Astrocyte of the cerebellum (primary cell): Measurements from ENCODE around the gene EPAS1.

Experiments
- DNase-seq: peaks from one replicate; pipeline ENCODE4 v3.0.0-alpha.2; 2011; ENCODE audit warnings: low read depth
- H3K4me3 ChIP-seq: 2 replicates; pipeline ENCODE4 v1.5.1; 2011; ENCODE audit warnings: mild to moderate bottlenecking, low read depth, low read length, moderate library complexity
- in situ Hi-C: cut with HindIII; loops from 2 replicates; pipeline ENCODE4 v1.10.0; 2017; ENCODE audit warnings: low sequenced_read_pairs
- TF ChIP-seq, protein P1 (sequence below): IDR thresholded peaks from 2 replicates; pipeline ENCODE4 v1.5.1; 2012; ENCODE audit warnings: low read length, low read depth, moderate library complexity, mild to moderate bottlenecking; ENCODE audit errors: missing control alignments

EPAS1 gene

DNA sequence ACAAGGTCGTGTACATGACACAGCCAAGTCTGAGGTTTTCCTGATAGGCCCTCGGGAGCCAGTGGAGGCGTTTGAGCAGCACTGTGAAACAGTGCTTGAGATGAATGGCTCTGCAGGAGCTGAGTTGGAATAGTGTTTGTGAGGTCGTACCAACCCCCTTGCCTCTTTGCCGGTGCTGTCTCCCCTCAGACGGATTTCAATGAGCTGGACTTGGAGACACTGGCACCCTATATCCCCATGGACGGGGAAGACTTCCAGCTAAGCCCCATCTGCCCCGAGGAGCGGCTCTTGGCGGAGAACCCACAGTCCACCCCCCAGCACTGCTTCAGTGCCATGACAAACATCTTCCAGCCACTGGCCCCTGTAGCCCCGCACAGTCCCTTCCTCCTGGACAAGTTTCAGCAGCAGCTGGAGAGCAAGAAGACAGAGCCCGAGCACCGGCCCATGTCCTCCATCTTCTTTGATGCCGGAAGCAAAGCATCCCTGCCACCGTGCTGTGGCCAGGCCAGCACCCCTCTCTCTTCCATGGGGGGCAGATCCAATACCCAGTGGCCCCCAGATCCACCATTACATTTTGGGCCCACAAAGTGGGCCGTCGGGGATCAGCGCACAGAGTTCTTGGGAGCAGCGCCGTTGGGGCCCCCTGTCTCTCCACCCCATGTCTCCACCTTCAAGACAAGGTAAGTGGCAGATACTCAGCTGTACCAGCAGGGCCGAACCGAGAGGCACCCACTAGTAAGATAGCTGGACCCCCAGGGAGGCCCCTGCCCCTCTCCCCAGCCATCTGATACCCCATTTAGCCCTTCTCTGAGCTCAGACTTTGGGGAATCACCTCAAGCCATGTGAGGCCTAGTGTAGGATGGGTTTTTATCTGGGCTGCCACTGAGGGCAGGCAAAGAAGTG, 83.1 kb downstream of the EPAS1 start:
- no peak overlapping the region for H3K4me3 ChIP-seq
- DNase-seq = no peak
- in situ Hi-C loops = no loop called here
- TF ChIP-seq, protein P1, sequence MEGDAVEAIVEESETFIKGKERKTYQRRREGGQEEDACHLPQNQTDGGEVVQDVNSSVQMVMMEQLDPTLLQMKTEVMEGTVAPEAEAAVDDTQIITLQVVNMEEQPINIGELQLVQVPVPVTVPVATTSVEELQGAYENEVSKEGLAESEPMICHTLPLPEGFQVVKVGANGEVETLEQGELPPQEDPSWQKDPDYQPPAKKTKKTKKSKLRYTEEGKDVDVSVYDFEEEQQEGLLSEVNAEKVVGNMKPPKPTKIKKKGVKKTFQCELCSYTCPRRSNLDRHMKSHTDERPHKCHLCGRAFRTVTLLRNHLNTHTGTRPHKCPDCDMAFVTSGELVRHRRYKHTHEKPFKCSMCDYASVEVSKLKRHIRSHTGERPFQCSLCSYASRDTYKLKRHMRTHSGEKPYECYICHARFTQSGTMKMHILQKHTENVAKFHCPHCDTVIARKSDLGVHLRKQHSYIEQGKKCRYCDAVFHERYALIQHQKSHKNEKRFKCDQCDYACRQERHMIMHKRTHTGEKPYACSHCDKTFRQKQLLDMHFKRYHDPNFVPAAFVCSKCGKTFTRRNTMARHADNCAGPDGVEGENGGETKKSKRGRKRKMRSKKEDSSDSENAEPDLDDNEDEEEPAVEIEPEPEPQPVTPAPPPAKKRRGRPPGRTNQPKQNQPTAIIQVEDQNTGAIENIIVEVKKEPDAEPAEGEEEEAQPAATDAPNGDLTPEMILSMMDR = no peak

DNA sequence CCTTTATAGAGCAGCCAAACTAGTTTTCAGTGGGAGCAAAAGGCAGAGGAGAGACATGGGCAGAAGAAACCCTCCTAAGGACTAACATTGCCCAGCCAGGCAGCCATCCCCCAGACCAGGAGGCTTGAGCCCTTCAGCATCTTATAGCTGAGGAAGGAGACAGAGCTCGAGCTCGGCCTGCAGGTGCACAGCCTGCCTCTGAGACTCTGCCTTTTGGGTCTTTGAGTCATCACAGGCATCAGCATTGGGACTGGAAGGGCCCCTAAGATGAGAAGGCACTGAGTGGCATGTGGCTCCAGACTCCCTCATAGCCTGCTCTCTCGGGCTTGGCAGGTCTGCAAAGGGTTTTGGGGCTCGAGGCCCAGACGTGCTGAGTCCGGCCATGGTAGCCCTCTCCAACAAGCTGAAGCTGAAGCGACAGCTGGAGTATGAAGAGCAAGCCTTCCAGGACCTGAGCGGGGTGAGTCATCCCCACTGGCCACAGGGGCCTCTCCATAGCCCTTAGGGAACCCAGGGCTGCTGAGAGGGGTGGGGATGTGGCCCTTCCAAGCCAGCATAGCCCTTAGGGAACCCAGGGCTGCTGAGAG, 84.1 kb downstream of the EPAS1 start:
- no peak for DNase-seq
- in situ Hi-C loops = no loop called here
- no peak overlapping the region for H3K4me3 ChIP-seq
- TF ChIP-seq, protein P1 = no peak

DNA sequence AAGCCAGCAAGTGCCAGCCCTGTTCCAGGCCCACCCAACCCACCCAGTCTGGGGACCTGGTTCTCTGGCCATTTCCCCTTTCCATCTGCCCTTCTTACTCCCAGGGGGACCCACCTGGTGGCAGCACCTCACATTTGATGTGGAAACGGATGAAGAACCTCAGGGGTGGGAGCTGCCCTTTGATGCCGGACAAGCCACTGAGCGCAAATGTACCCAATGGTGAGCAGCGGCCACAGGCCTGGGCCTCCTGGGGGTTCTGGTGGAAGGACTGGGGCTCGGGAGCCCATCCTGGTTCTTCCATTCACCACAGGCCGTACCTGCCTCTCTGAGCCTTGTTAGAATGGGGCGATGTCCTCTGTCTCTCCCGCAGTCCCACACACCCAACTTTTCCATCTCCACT, 84.7 kb downstream of the EPAS1 start:
- no peak for DNase-seq
- no peak overlapping the region for H3K4me3 ChIP-seq
- in situ Hi-C loops = no loop called here
- TF ChIP-seq, protein P1 = no peak

DNA sequence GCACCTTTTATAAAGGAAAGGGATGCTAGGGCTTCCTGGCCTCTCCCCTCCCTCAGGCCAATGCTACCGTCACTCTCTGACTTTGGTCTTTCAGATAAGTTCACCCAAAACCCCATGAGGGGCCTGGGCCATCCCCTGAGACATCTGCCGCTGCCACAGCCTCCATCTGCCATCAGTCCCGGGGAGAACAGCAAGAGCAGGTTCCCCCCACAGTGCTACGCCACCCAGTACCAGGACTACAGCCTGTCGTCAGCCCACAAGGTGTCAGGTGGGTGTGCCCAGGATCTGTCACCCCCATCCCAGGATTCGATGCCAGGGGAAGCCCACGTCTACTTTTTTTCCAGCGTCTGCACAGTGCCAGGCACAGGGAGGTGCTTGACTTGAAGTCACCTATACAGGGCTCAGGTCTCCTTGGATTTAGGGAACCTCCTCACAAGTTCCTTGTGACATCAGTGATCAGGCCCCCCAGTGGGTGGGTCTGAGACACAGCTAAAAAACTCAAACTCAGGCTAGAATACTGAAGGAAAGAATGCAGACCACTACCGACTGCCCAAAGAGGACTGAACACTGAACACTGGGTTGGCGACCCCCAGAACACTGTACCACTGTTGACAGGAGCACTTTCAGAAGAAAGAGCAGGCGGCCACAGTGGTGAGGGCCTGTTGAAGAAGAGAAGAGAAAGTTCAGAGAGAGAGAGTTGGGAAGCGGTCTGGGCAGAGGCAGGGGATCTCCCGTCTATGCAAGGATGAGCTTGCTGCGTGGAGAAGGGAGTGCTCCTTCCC, 85.3 kb downstream of the EPAS1 start:
- no peak for DNase-seq
- no peak overlapping the region for H3K4me3 ChIP-seq
- in situ Hi-C loops = no loop called here
- TF ChIP-seq, protein P1 = no peak

DNA sequence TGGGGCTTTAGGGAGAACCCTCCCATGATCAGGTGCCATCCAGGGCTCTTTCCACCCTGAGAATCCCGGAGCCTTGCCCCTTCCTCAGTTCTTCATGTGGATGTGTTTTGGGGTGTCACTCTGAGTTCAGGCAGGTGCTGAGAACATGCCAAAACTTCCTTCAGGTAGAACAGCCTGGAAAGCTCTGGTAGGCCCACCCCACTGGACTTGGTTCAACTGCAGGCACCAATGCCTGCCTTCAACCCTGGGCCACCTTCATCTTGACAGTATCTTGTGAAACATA, 85.8 kb downstream of the EPAS1 start:
- TF ChIP-seq, protein P1 = no peak

DNA sequence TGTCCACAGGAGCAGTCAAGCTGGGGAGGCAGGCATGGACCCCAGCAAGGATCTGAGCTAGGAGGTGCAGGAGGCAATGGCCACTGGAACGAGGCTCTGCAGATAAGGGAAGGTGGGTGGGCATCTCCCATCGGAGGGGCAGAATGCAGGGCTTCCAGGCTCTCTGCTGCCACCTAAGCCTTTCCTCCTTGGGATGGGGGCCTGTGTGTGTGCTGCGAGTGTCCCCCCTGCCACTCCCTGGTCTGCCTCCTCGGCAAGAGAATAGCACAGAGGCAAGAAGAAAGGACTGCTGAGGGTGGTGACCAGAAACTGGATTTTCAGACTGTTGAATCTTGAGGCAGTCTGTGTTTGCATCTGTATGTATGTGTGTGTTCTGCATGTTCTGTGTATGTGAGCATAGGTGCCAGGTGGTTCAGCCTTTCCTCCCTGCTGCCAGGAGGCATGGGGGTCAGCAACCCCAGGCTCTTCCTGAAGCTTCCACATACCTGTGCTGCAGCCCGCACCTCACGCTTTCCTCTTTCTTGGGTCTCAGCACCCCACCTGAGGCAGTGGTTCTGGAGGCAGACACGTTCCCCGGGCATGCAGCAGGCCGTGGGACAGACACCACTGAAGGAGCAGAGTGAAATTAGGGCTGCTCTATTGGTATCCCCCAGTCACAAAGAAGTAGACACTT, 86.7 kb downstream of the EPAS1 start:
- TF ChIP-seq, protein P1 = no peak
- no peak overlapping the region for H3K4me3 ChIP-seq
- in situ Hi-C loops = no loop called here
- DNase-seq = no peak

More for the DNA sequence above, 85.8 kb downstream of the EPAS1 start:
- in situ Hi-C loops = no loop called here
- no peak overlapping the region for H3K4me3 ChIP-seq
- DNase-seq = no peak
